Keratinocyte (primary cell): ENCODE results near the gene ROR2. TPM values are rescaled to one million over a fixed set of nuclear protein-coding genes. Genes with fewer than 3 reads are reported as not detected.

ENCODE experiments used
- DNase-seq: peaks from one replicate; pipeline ENCODE4 v3.0.0-alpha.2; 2011; ENCODE audit warnings: low read depth, missing footprints, low spot score
- FAIRE-seq: peaks from 2 replicates; lab custom pipeline; 2011; peaks lifted over from hg19 to GRCh38; lab: Jason Lieb, UNC
- H2AFZ ChIP-seq: 2 replicates; pipeline ENCODE4 v1.6.0; 2012; ENCODE audit warnings: low read length, control low read depth, inconsistent platforms; ENCODE audit not compliant: control insufficient read depth
- H3K27ac ChIP-seq: 2 replicates; pipeline ENCODE4 v1.5.1; 2011; ENCODE audit warnings: low read length; ENCODE audit not compliant: control insufficient read depth, insufficient read depth
- H3K27me3 ChIP-seq: 3 replicates; pipeline ENCODE4 v1.6.0; 2011; ENCODE audit warnings: low read length; ENCODE audit not compliant: control insufficient read depth, insufficient read depth; ENCODE audit errors: extremely low read depth
- H3K36me3 ChIP-seq, 2 experiments: 2 replicates in 1 of 2; 3 replicates in 1 of 2; pipeline ENCODE4 v1.5.1; 2011; ENCODE audit warnings: low read length in 2 of 2, mild to moderate bottlenecking in 1 of 2; ENCODE audit not compliant: control insufficient read depth in 2 of 2, insufficient read depth in 2 of 2; ENCODE audit errors: extremely low read depth in 1 of 2
- H3K4me1 ChIP-seq: 3 replicates; pipeline ENCODE4 v1.5.1; 2011; ENCODE audit warnings: low read length; ENCODE audit not compliant: control insufficient read depth, insufficient read depth; ENCODE audit errors: extremely low read depth
- H3K4me2 ChIP-seq: 3 replicates; pipeline ENCODE4 v1.6.0; 2011; ENCODE audit warnings: low read depth, low read length; ENCODE audit not compliant: control insufficient read depth, insufficient read depth; ENCODE audit errors: extremely low read depth
- H3K4me3 ChIP-seq, 3 experiments: fragments of 200-600 bp in 1 of 3; sonication (generic) in 1 of 3; 2 replicates in 2 of 3; 3 replicates in 1 of 3; pipeline ENCODE4 v1.5.1; 2011 to 2016; ENCODE audit warnings: low read length in 3 of 3, mild to moderate bottlenecking in 3 of 3, control low read depth in 2 of 3, inconsistent platforms in 1 of 3, low read depth in 1 of 3, mixed read lengths in 1 of 3, mixed run types in 1 of 3, moderate library complexity in 1 of 3; ENCODE audit not compliant: control insufficient read depth in 2 of 3, insufficient read depth in 2 of 3; ENCODE audit errors: extremely low read depth in 1 of 3
- H3K79me2 ChIP-seq: 2 replicates; pipeline ENCODE4 v1.6.0; 2012; ENCODE audit warnings: low read length; ENCODE audit not compliant: control insufficient read depth, insufficient read depth
- H3K9ac ChIP-seq: 3 replicates; pipeline ENCODE4 v1.6.0; 2011; ENCODE audit warnings: low read length; ENCODE audit not compliant: control insufficient read depth, insufficient read depth; ENCODE audit errors: extremely low read depth
- H3K9me1 ChIP-seq: 3 replicates; pipeline ENCODE4 v1.6.0; 2011; ENCODE audit warnings: low read length; ENCODE audit not compliant: control insufficient read depth, insufficient read depth; ENCODE audit errors: extremely low read depth
- H3K9me3 ChIP-seq: 2 replicates; pipeline ENCODE4 v1.5.1; 2012; ENCODE audit warnings: low read depth, low read length; ENCODE audit not compliant: control insufficient read depth
- H4K20me1 ChIP-seq: 3 replicates; pipeline ENCODE4 v1.6.0; 2011; ENCODE audit warnings: low read length; ENCODE audit not compliant: control insufficient read depth, insufficient read depth; ENCODE audit errors: extremely low read depth
- EZH2 ChIP-seq: IDR thresholded peaks from one replicate; pipeline ENCODE4 v1.6.1; 2012; ENCODE audit warnings: inconsistent platforms, mild to moderate bottlenecking, low read length, moderate library complexity
- dilution Hi-C: fragments of 300-500 bp; cut with MboI; formaldehyde crosslinking; loops from one replicate; pipeline ENCODE4 v1.7.0; 2020; ENCODE audit warnings: low sequenced_read_pairs; ENCODE audit not compliant: extremely low pct_ligation_motif_present
- polyA plus RNA-seq, 5 experiments: library from polyadenylated mRNA; depleted of rRNA in 3 of 5; stranded (reverse) in 3 of 5; stranded (forward) in 1 of 5; unstranded in 1 of 5; fragments of >200 nt; gene quantifications; 1 replicate in 1 of 5; 2 replicates in 3 of 5; 3 replicates in 1 of 5; pipeline versions ENCODE4 v1.2.1 to v1.2.3, GENCODE V29; 2011 to 2012; ENCODE audit warnings: missing spikeins in 2 of 5, low read depth in 1 of 5, low replicate concordance in 1 of 5
- TF ChIP-seq, protein P1 (sequence below), 3 experiments: IDR thresholded peaks in 1 of 3; conservative IDR thresholded peaks in 1 of 3; optimal IDR thresholded peaks in 1 of 3; 2 replicates in 2 of 3; 3 replicates in 1 of 3; pipeline versions ENCODE3 to v1.5.1; 2011; ENCODE audit warnings: low read length in 3 of 3, mild to moderate bottlenecking in 3 of 3, moderate library complexity in 2 of 3, control low read depth in 1 of 3, inconsistent platforms in 1 of 3; ENCODE audit not compliant: insufficient read depth in 2 of 3; ENCODE audit errors: extremely low read depth in 1 of 3

The ROR2 gene
- polyA plus RNA-seq, 1 donor (not counting 4 experiments of a cell fraction or from before 2014, with no cell fraction given) = 0.22 TPM

DNA sequence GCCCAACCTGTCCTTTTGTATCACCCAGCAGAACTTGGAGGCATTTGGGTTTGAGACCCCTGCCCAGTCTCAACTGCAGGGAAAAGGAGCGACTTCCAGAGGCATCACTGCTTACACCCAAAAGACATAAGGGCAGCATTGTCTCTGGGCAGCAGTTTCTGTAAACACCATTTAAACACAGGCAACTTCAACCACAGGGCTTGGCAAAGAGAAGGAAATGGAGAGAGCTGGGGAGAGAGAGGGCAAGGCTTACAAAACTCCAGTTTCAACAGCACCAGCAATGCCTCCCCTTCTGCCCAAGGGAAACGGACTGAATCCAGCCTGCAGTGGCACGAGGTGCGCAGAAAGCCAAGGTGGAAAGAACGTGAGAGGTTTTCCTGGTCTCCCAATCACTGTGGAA is 147.6 kb downstream of the ROR2 start:
- dilution Hi-C loops = no loop called here
- no peak for TF ChIP-seq EZH2
- TF ChIP-seq, protein P1, sequence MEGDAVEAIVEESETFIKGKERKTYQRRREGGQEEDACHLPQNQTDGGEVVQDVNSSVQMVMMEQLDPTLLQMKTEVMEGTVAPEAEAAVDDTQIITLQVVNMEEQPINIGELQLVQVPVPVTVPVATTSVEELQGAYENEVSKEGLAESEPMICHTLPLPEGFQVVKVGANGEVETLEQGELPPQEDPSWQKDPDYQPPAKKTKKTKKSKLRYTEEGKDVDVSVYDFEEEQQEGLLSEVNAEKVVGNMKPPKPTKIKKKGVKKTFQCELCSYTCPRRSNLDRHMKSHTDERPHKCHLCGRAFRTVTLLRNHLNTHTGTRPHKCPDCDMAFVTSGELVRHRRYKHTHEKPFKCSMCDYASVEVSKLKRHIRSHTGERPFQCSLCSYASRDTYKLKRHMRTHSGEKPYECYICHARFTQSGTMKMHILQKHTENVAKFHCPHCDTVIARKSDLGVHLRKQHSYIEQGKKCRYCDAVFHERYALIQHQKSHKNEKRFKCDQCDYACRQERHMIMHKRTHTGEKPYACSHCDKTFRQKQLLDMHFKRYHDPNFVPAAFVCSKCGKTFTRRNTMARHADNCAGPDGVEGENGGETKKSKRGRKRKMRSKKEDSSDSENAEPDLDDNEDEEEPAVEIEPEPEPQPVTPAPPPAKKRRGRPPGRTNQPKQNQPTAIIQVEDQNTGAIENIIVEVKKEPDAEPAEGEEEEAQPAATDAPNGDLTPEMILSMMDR (optimal IDR thresholded peaks at IDR 0.05 in 1 of 3, IDR thresholded peaks at IDR 0.05 in 1 of 3, conservative IDR thresholded peaks at IDR 0.05 in 1 of 3; ENCODE audit: extremely low read depth in 1 of 3, insufficient read depth in 2 of 3, low read length in 3 of 3) = no peak
- Histone ChIP-seq H3K9me1 (no peaks in the 10 kb centered on the region), H2AFZ (no peak overlapping the region), H3K27me3 (no peaks in the 10 kb centered on the region), H3K79me2 (no peaks in the 10 kb centered on the region), H3K4me2 (no peak overlapping the region), H3K4me1 (peaks cover 8% of the 10 kb centered on the region), H3K9me3 (no peaks in the 10 kb centered on the region), H4K20me1 (no peaks in the 10 kb centered on the region), H3K36me3 (no peaks in the 10 kb centered on the region), H3K27ac (no peak overlapping the region), H3K4me3 (no peak overlapping the region), H3K9ac (no peak overlapping the region)
- no peak for DNase-seq
- no peak for FAIRE-seq

DNA sequence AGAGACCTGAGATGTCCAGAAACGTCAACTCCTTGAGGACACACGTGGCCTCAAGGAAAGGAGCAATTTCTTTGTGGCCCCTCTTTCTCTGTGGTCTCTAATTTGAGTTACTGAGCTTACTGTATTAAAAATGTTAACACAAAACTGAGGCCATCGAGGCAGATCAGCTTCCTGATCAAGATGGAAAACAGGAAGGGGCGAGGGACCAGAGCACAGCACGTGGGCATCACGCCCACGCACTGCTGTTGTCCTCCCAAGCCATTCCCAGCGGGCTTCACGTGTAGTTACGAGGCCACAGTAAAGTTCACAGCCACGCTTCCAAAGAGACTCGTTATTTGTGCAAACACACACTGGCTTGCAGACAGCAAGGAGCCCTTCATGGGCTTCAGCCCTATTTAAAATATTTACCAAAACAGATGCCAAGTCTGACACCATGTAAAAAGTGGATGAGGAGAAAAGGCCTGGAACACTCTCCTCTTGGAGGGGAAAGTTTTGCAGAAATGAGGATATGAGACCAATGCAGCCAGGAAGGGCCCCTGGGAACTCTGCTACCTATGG is 149.5 kb downstream of the ROR2 start:
- Histone ChIP-seq H3K79me2 (no peaks in the 10 kb centered on the region), H3K9me1 (no peaks in the 10 kb centered on the region), H3K4me1 (peaks cover 10% of the 10 kb centered on the region), H3K9ac (no peak overlapping the region), H3K4me2 (no peak overlapping the region), H3K36me3 (no peaks in the 10 kb centered on the region), H3K9me3 (no peaks in the 10 kb centered on the region), H2AFZ (no peak overlapping the region), H4K20me1 (no peaks in the 10 kb centered on the region), H3K27me3 (no peaks in the 10 kb centered on the region), H3K4me3 (no peak overlapping the region), H3K27ac (no peak overlapping the region)
- dilution Hi-C loops = no loop called here
- no peak for DNase-seq
- TF ChIP-seq, protein P1 (optimal IDR thresholded peaks at IDR 0.05 in 1 of 3, IDR thresholded peaks at IDR 0.05 in 1 of 3, conservative IDR thresholded peaks at IDR 0.05 in 1 of 3; ENCODE audit: extremely low read depth in 1 of 3, insufficient read depth in 2 of 3, low read length in 3 of 3) = no peak
- TF ChIP-seq EZH2 = no peak
- FAIRE-seq = no peak
